GM20000 (cell line): Measurements from ENCODE around the gene IFITM2.

Experiments used
- DNase-seq: peaks from one replicate; pipeline ENCODE4 v3.0.0; 2012; ENCODE audit warnings: low spot score
- TF ChIP-seq, protein P1 (sequence below): IDR thresholded peaks from 2 replicates; pipeline ENCODE4 v1.5.1; 2012; ENCODE audit warnings: mild to moderate bottlenecking, control low read depth; ENCODE audit errors: extremely low read depth, missing control alignments

IFITM2 gene

DNA sequence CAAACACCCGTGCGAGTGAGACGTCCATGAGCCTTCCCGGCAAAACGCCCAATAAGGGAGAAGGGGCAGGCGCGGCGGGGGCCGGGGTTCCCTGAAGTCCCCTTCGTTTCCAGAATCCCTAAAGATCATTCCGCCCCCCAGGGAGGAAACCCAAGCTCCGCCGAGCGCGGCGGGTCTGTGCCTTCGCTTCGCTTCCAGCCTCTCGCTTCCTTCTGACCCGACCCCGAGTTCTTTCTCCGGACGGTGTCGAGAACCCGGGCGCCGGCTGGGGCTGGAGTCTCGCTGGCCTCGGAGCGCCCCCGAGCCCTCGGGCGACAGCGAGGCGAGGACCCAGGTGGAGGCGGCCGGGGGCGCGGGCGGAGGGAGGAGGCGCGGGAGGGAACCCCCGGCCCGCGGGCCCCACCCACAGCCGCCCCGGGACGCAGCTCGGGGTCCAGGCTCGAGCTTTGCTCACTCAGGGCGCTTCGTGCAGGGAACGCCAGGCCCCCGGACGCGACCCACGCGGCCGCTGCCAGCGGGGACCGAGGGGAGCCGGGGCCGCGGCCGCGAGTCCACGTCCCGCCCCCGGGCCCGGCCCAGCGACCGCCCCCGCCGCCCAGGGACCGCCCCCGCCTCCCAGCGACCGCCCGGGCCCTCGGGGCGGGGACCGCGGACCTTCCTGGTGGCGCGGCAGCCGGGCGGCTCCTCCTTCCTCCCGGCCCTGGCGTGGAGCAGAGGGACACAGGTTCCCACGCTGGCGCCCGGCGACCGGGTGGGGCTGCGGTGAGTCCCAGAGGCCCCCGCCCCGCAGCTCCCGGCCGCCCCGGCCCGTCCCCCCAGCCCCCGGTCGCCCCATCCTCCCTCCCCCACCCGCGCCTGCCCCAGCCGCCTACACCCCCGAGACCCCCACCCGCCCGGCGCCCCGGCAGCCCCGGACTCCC, 18.9 kb upstream of the IFITM2 start, which contains the start of gene PGGHG:
Gene PGGHG, plus strand, starts transcription at position 649 of the 920 bp plus-strand sequence. CDS start 691 bp downstream, outside the sequence.
- TF ChIP-seq, protein P1, sequence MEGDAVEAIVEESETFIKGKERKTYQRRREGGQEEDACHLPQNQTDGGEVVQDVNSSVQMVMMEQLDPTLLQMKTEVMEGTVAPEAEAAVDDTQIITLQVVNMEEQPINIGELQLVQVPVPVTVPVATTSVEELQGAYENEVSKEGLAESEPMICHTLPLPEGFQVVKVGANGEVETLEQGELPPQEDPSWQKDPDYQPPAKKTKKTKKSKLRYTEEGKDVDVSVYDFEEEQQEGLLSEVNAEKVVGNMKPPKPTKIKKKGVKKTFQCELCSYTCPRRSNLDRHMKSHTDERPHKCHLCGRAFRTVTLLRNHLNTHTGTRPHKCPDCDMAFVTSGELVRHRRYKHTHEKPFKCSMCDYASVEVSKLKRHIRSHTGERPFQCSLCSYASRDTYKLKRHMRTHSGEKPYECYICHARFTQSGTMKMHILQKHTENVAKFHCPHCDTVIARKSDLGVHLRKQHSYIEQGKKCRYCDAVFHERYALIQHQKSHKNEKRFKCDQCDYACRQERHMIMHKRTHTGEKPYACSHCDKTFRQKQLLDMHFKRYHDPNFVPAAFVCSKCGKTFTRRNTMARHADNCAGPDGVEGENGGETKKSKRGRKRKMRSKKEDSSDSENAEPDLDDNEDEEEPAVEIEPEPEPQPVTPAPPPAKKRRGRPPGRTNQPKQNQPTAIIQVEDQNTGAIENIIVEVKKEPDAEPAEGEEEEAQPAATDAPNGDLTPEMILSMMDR = no peak
- peak; percentile 97 for DNase-seq

DNA sequence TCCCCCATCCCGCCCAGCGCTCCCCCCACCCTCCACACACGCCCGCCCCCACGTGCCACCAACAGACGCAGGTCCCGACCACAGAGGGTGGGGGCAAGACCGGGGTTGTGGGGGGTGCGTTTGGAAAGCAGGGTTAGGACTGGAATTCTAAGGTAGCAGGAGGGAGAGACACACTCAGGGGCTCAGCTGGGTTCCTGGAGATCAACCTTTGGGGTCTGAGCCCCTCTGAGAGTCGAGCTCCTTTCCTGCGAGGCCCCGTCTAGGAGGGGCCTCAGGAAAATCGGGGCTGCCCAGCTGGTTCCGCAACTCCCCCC, 18.3 kb upstream of the IFITM2 start:
- TF ChIP-seq, protein P1 = no peak
- DNase-seq = peak; percentile 66

DNA sequence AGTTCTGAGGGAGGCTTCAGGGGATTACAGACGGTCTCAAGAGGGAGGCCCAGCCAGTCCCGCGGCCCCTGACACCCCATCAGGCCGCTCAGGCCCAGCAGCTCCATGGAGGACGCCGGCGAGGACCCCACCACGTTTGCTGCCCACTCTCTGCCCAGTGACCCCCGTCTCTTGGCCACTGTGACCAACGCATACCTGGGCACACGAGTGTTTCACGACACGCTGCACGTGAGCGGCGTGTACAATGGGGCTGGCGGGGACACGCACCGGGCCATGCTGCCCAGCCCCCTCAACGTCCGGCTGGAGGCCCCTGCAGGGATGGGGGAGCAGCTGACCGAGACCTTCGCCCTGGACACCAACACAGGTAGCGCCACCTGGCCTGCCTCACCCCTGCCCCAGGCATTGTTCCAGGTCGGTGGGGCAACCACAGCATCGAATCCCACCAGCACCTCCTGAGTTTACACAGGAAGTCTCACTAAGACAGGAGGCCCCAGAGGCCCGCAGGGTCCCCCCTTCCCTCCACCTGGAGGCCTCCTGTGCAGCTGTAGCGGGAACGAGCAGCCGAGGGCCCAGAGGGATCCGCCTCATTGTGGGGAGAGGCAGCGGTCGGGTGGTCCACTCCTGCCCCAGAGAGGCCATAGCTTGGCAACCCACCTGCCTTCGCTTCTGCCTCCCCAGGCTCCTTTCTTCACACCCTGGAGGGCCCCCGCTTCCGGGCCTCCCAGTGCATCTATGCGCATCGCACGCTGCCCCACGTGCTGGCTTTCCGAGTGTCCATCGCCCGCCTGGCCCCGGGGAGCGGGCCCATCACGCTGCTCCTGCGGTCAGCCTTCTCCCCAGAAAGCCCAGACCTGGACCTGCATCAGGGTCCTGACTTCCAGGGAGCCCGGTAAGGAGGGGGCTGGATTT, 17.6 kb upstream of the IFITM2 start:
- TF ChIP-seq, protein P1 = no peak
- no peak for DNase-seq

DNA sequence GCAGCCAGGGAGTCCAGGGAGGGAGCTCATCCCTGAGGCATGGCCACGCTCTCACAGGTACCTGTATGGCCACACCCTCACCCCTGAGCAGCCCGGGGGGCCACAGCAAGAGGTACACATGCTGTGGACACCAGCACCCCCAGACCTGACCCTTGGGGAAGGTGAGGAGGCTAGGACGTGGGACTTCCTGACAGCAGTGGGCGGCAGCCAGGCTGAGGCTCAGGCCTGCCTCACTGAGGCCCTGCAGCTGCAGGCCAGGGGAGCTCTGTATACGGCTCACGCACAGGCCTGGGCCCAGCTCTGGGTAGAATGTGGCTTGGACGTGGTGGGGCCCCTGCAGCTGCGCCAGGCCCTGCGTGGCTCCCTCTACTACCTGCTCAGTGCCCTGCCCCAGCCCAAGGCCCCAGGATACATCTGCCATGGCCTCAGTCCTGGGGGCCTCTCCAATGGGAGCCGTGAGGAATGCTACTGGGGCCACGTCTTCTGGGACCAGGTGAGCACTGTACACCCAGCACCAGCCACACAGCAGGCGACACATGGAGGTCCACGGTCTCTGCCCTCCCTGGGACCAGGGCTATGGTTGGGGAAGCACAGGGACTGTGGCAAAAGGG, 16.9 kb upstream of the IFITM2 start:
- TF ChIP-seq, protein P1 = no peak
- DNase-seq = no peak

DNA sequence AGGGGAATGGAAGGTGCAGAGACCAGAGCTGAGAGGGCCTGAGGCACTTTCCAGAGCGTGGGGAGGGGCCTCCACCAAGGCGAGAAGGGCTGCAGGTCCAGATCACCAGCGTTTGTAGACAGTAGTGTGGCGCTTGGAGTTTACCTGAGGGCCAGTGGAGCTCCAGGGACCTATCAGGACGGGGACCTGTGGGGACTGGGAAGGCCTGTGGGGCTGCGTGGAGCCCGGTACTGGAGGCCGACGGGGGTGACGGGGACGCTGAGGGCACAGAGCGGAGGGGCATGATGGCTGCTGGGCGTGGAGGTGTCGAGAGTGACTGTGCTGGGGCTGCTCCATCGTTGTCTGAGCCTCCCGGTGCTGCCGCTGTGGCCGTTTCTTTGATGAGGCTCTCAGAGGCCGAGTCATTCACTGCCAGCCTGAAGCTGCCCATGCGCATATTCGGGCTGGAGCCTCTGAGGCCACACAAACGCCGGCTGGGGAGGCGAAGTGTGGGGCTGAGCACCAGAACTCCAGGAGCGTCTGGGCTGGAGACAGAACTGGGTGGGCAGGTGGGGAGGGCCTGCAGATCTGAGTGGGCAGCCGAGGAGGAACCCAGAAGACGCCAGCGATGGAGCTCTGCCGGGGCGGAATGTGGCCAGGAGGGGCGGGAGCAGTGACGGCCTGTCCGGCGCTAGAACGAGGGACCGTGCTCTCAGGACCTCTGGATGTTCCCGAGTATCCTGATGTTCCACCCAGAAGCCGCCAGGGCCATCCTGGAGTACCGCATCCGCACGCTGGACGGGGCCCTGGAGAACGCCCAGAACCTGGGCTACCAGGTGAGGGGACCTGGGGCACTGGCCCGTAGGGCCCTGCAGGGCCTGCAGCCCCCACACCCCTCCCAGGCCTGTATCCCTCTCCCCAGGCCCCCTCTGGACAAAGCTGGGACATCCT, 16.1 kb upstream of the IFITM2 start:
- TF ChIP-seq, protein P1 = no peak

DNA sequence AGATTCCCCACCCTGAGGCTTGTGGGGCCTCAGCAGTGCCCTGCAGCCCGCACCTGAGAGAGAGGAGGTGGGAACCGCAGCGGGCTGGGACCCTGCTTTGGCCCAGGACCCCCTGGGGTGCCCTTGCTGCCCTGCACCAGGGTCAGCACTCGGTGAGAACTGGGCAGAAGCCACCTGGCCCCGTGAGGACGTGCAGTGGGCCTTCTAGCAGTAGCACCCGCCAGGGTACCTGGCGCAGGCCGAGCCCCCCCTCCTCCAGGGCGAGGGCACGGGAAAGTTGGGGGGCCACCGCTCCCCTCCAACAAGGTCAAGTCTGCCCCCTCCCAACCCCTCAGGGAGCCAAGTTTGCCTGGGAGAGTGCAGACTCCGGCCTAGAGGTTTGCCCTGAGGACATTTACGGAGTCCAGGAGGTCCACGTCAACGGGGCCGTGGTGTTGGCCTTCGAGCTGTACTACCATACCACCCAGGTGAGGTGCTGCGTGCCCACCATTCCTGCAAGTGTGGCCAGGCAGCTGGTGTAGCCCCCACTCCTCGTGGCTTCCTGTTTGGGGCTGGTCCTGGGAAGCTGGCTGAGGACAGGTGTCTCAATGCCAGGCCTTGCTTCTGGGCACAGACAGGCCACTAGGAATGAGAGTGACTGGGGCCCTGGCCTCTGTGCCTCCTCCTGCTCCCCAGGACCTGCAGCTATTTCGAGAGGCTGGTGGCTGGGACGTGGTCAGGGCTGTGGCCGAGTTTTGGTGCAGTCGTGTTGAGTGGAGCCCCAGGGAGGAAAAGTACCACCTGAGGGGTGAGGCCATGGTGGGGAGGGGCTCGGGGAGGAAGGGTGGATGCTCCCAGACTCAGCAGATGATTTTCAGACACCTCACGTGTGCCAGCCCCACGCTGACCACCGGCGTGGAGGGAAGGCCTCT, 15.2 kb upstream of the IFITM2 start:
- TF ChIP-seq, protein P1 = no peak
- DNase-seq = no peak

More for the DNA sequence above, 16.1 kb upstream of the IFITM2 start:
- no peak for DNase-seq
